K562 (cell line): ENCODE results near the gene HMGN1. TPM values are rescaled to one million over a fixed set of nuclear protein-coding genes. Genes with fewer than 3 reads are reported as not detected.

Experiments used
- HDAC3 ChIP-seq: fragments of 450-650 bp; IDR thresholded peaks from 2 replicates; pipeline ENCODE4 v1.6.1; 2018; ENCODE audit warnings: borderline replicate concordance, mild to moderate bottlenecking, moderate library complexity; ENCODE audit not compliant: partially characterized antibody
- HDGF ChIP-seq: fragments of 450-650 bp; IDR thresholded peaks from 2 replicates; pipeline ENCODE4 v1.6.1; 2016
- POLR2A ChIP-seq: fragments of 450-650 bp; conservative IDR thresholded peaks from 2 replicates; pipeline ENCODE4 v1.6.1; 2016
- POLR2B ChIP-seq: fragments of 450-650 bp; IDR thresholded peaks from 2 replicates; pipeline ENCODE4 v1.6.1; 2018; ENCODE audit warnings: low read depth; ENCODE audit not compliant: partially characterized antibody
- SAFB ChIP-seq: fragments of 200-400 bp; formaldehyde crosslinking; IDR thresholded peaks from 2 replicates; pipeline ENCODE4 v1.6.1; 2017; ENCODE audit warnings: low read depth, low read length, borderline replicate concordance
- SMARCB1 ChIP-seq: IDR thresholded peaks from 2 replicates; pipeline ENCODE4 v1.6.1; 2011; ENCODE audit warnings: improper control_type of control experiment, low read depth; ENCODE audit not compliant: insufficient read length
- TAF15 ChIP-seq: fragments of 200-400 bp; formaldehyde crosslinking; IDR thresholded peaks from 2 replicates; pipeline ENCODE4 v1.6.1; 2017; ENCODE audit warnings: mild to moderate bottlenecking, low read depth, low read length, moderate library complexity
- TBP ChIP-seq: optimal IDR thresholded peaks from 2 replicates; pipeline ENCODE3; 2011; ENCODE audit warnings: low read depth, low read length, improper control_type of control experiment
- TOE1 ChIP-seq, 2 experiments: fragments of 450-650 bp in 1 of 2; sonication (generic) in 1 of 2; formaldehyde crosslinking in 1 of 2; IDR thresholded peaks; 2 replicates each; pipeline versions ENCODE4 v1.7.1 to v1.8.0; 2016 to 2022; ENCODE audit warnings: borderline replicate concordance in 2 of 2, mild to moderate bottlenecking in 2 of 2, antibody characterized with exemption in 1 of 2, inconsistent platforms in 1 of 2, low read depth in 1 of 2, missing genetic modification reagents in 1 of 2, moderate library complexity in 1 of 2
- ZKSCAN3 ChIP-seq: fragments of 250-450 bp; sonication (Bioruptor Pico); IDR thresholded peaks from 2 replicates; pipeline ENCODE4 v1.4.0; 2020
- ZNF174 ChIP-seq: fragments of 250-450 bp; sonication (Bioruptor Pico); IDR thresholded peaks from 2 replicates; pipeline ENCODE4 v1.4.0; 2020; ENCODE audit warnings: mild to moderate bottlenecking
- ZNF24 ChIP-seq: fragments of 450-650 bp; IDR thresholded peaks from 2 replicates; pipeline ENCODE4 v1.6.1; 2016
- ZNF589 ChIP-seq: fragments of 200-800 bp; sonication (Bioruptor generic); IDR thresholded peaks from 2 replicates; pipeline ENCODE4 v1.6.1; 2016; ENCODE audit warnings: low read depth, missing genetic modification characterization, missing compliant biosample characterization
- ZNF668 ChIP-seq: fragments of 250-450 bp; sonication (Bioruptor Pico); IDR thresholded peaks from 2 replicates; pipeline ENCODE4 v1.8.0; 2022; ENCODE audit warnings: mild to moderate bottlenecking, inconsistent platforms
- polyA plus RNA-seq, 8 experiments: library from polyadenylated mRNA; depleted of rRNA in 4 of 8; stranded (reverse) in 5 of 8; unstranded in 3 of 8; fragments of >200 nt; fragmentation: Nextera tagmentation in 2 of 8; fragmentation: Illumina TruSeq in 1 of 8; extraction: Ambion mirVana in 2 of 8; extraction: Trizol in 1 of 8; gene quantifications; 2 replicates each; pipeline versions ENCODE4 v1.2.1 to v1.2.3, GENCODE V29; 2011 to 2014; ENCODE audit warnings: inconsistent platforms in 1 of 8, missing spikeins in 1 of 8
- total RNA-seq, 7 experiments: library from RNA; depleted of rRNA in 6 of 7; stranded (reverse); fragments of >200 nt in 6 of 7; fragmentation: Illumina TruSeq in 2 of 7; extraction: Trizol in 2 of 7; gene quantifications; 2 replicates each; pipeline versions ENCODE4 v1.2.1 to v1.2.3, GENCODE V29; 2011 to 2021; ENCODE audit warnings: low replicate concordance in 1 of 7
- TF ChIP-seq, protein P1 (sequence below): fragments of 250-450 bp; sonication (Bioruptor Pico); IDR thresholded peaks from 2 replicates; pipeline ENCODE4 v1.9.0; 2021; ENCODE audit warnings: mild to moderate bottlenecking, inconsistent platforms
- TF ChIP-seq, protein P2 (sequence below): fragments of 450-650 bp; IDR thresholded peaks from 2 replicates; pipeline ENCODE4 v1.6.1; 2016; ENCODE audit warnings: mild to moderate bottlenecking
- TF ChIP-seq, protein P3 (sequence below): fragments of 250-450 bp; sonication (Bioruptor Pico); IDR thresholded peaks from 2 replicates; pipeline ENCODE4 v1.5.0; 2021
- TF ChIP-seq, protein P4 (sequence below): fragments of 150-350 bp; conservative IDR thresholded peaks from 2 replicates; pipeline ENCODE4 v1.6.1; 2014; ENCODE audit warnings: low read length

The HMGN1 gene
- total and polyA plus RNA-seq, 9 of the 15 experiments (the other 6 are each of a cell fraction or from before 2014, with no cell fraction given) = 124 to 626 (median 498) TPM

DNA sequence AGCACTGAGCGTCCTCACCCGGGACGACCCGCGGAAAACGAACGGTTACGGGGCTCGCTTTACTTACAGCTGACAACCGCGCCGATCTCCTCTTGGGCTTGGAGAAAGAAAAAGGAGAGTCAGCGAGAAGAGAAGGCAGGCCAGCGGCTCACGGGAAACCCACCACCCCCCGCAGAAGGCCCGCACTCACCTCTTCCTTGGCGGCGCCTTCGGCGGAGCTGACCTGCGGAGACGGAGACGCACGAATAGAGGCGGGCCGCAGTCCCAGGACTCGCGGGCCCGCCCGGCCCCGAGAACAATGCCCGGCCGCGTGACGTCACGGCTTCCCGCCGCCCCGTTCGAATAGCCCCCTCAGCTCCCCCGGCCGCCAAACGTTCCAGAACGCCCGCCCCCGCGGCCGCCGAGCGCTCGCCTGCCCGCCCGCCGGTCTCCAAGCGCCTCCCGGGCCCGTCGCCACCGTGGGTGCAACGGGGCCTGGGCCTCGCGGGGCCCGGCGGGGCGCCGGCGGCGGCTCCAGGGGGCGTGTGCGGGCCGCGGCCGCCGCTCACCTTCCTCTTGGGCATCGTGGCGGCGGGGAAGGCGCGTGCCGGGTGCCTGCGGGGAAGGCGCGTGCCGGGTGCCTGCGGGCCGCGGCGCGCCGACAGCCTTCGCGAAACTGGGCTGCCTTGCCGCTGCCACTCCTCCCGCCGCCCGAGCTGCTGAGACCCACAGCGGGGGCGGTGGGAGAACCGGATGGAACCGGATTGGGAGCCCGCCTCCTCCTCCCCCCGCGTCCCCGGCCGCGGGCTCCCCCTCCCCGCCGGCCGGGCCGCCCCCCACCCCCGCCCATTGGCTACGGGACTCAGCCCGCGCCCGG lies at the start of gene HMGN1 (continued):
- TF ChIP-seq, protein P1, sequence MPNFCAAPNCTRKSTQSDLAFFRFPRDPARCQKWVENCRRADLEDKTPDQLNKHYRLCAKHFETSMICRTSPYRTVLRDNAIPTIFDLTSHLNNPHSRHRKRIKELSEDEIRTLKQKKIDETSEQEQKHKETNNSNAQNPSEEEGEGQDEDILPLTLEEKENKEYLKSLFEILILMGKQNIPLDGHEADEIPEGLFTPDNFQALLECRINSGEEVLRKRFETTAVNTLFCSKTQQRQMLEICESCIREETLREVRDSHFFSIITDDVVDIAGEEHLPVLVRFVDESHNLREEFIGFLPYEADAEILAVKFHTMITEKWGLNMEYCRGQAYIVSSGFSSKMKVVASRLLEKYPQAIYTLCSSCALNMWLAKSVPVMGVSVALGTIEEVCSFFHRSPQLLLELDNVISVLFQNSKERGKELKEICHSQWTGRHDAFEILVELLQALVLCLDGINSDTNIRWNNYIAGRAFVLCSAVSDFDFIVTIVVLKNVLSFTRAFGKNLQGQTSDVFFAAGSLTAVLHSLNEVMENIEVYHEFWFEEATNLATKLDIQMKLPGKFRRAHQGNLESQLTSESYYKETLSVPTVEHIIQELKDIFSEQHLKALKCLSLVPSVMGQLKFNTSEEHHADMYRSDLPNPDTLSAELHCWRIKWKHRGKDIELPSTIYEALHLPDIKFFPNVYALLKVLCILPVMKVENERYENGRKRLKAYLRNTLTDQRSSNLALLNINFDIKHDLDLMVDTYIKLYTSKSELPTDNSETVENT (CRISPR knock-in tag) = peak; percentile 95
- TF ChIP-seq TAF15 = no peak
- peak; percentile 48; the same call in 1 of the 2 replicates for TF ChIP-seq ZNF24
- peak; percentile 64; the same call in 1 of the 2 replicates for TF ChIP-seq TOE1 (IDR thresholded peaks at IDR 0.05; ENCODE audit: borderline replicate concordance)
- TF ChIP-seq TOE1 (CRISPR knock-in tag; IDR thresholded peaks at IDR 0.05; ENCODE audit: borderline replicate concordance, low read depth) = no peak
- TF ChIP-seq HDAC3 = no peak
- TF ChIP-seq, protein P2, sequence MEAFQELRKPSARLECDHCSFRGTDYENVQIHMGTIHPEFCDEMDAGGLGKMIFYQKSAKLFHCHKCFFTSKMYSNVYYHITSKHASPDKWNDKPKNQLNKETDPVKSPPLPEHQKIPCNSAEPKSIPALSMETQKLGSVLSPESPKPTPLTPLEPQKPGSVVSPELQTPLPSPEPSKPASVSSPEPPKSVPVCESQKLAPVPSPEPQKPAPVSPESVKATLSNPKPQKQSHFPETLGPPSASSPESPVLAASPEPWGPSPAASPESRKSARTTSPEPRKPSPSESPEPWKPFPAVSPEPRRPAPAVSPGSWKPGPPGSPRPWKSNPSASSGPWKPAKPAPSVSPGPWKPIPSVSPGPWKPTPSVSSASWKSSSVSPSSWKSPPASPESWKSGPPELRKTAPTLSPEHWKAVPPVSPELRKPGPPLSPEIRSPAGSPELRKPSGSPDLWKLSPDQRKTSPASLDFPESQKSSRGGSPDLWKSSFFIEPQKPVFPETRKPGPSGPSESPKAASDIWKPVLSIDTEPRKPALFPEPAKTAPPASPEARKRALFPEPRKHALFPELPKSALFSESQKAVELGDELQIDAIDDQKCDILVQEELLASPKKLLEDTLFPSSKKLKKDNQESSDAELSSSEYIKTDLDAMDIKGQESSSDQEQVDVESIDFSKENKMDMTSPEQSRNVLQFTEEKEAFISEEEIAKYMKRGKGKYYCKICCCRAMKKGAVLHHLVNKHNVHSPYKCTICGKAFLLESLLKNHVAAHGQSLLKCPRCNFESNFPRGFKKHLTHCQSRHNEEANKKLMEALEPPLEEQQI = no peak
- TF ChIP-seq, protein P3, sequence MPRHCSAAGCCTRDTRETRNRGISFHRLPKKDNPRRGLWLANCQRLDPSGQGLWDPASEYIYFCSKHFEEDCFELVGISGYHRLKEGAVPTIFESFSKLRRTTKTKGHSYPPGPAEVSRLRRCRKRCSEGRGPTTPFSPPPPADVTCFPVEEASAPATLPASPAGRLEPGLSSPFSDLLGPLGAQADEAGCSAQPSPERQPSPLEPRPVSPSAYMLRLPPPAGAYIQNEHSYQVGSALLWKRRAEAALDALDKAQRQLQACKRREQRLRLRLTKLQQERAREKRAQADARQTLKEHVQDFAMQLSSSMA = no peak
- peak; percentile 55; the same call in 1 of the 2 replicates for TF ChIP-seq ZNF589 (CRISPR knock-in tag)
- peak; percentile 21 for TF ChIP-seq POLR2B
- TF ChIP-seq HDGF = no peak
- TF ChIP-seq TBP = peak; percentile 47
- no peak for TF ChIP-seq SMARCB1
- no peak for TF ChIP-seq ZNF174 (CRISPR knock-in tag)
- TF ChIP-seq, protein P4, sequence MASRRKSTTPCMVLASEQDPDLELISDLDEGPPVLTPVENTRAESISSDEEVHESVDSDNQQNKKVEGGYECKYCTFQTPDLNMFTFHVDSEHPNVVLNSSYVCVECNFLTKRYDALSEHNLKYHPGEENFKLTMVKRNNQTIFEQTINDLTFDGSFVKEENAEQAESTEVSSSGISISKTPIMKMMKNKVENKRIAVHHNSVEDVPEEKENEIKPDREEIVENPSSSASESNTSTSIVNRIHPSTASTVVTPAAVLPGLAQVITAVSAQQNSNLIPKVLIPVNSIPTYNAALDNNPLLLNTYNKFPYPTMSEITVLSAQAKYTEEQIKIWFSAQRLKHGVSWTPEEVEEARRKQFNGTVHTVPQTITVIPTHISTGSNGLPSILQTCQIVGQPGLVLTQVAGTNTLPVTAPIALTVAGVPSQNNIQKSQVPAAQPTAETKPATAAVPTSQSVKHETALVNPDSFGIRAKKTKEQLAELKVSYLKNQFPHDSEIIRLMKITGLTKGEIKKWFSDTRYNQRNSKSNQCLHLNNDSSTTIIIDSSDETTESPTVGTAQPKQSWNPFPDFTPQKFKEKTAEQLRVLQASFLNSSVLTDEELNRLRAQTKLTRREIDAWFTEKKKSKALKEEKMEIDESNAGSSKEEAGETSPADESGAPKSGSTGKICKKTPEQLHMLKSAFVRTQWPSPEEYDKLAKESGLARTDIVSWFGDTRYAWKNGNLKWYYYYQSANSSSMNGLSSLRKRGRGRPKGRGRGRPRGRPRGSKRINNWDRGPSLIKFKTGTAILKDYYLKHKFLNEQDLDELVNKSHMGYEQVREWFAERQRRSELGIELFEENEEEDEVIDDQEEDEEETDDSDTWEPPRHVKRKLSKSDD = no peak
- peak; percentile 60; the same call in 1 of the 2 replicates for TF ChIP-seq POLR2A
- peak; percentile 22; the same call in 1 of the 2 replicates for TF ChIP-seq ZNF668 (CRISPR knock-in tag)
- TF ChIP-seq ZKSCAN3 (CRISPR knock-in tag) = no peak
- 0 out of 2 replicates have a peak, but pooled peaks have one; percentile 47 for TF ChIP-seq SAFB
